22Rv1 (cell line): Measurements from ENCODE around the gene KCNQ5.

Experiments
- H3K27ac ChIP-seq: fragments of 450-650 bp; 2 replicates; pipeline ENCODE4 v1.5.1; 2017
- ZFX ChIP-seq: fragments of 450-650 bp; IDR thresholded peaks from 2 replicates; pipeline ENCODE4 v1.6.1; 2017; ENCODE audit warnings: antibody characterized with exemption, borderline replicate concordance
- TF ChIP-seq, protein P1 (sequence below): fragments of 450-650 bp; IDR thresholded peaks from 2 replicates; pipeline ENCODE4 v1.5.1; 2017; ENCODE audit warnings: mild to moderate bottlenecking

The KCNQ5 gene

DNA sequence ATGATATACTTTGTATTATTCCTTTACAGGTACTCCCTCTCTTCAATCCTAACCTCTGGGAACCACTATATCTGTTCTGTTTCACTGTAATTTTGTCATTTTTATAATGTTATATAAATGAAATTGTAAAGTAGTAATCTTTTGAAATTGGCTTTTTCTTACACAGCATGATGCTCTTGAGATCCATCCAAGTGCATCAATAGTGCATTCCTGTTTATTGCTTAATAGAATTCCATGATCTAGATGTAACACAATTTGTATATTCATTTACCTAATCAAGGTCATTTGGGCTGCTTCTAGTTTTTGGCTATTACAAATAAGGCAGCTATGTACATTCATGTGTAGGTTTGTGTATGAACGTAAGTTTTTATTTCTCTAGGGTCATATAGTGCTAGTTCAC lies 428.8 kb downstream of the KCNQ5 start:
- TF ChIP-seq ZFX, result no peak
- TF ChIP-seq, protein P1, sequence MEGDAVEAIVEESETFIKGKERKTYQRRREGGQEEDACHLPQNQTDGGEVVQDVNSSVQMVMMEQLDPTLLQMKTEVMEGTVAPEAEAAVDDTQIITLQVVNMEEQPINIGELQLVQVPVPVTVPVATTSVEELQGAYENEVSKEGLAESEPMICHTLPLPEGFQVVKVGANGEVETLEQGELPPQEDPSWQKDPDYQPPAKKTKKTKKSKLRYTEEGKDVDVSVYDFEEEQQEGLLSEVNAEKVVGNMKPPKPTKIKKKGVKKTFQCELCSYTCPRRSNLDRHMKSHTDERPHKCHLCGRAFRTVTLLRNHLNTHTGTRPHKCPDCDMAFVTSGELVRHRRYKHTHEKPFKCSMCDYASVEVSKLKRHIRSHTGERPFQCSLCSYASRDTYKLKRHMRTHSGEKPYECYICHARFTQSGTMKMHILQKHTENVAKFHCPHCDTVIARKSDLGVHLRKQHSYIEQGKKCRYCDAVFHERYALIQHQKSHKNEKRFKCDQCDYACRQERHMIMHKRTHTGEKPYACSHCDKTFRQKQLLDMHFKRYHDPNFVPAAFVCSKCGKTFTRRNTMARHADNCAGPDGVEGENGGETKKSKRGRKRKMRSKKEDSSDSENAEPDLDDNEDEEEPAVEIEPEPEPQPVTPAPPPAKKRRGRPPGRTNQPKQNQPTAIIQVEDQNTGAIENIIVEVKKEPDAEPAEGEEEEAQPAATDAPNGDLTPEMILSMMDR, result no peak
- no peak overlapping the region for H3K27ac ChIP-seq

- H3K27ac ChIP-seq, result no peak overlapping the region
- no peak for TF ChIP-seq ZFX
- TF ChIP-seq, protein P1, result no peak
These were observed 429.3 kb downstream of the KCNQ5 start for GRCh38 chr6:73051147-73051546.

DNA sequence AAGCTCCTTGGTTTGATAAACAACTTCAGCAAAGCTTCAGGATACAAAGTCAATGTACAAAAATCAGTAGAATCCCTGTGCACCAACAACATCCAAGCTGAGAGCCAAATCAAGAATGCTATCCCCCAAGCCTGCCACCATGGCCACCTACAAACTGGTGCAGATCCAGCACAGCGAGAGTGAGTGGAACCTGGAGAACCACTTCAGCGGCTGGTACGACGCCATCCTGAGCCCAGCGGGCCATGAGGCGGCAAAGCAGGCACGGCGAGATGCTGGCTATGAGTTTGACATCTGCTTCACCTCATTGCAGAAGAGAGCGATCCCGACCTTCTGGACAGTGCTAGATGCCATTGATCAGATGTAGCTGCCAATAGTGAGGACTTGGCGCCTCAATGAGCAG lies 433.1 kb downstream of the KCNQ5 start:
- no peak overlapping the region for H3K27ac ChIP-seq
- no peak for TF ChIP-seq ZFX
- TF ChIP-seq, protein P1, result no peak

DNA sequence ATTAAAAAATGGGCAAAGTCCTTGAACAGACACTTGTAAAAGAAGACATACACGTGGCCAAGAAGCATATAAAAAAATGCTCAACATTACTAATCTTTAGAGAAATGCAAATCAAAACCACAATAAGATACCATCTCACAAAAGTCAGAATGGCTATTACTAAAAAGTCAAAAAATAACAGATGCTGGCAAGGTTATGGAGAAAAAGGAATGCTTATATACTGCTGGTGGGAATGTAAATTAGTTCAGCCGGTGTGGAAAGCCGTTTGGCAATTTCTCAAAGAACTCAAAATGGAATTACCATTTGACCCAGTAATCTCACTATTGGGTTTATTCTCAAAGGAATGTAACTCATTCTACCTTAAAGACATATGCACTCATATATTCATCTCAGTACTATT lies 436.9 kb downstream of the KCNQ5 start:
- TF ChIP-seq, protein P1, result no peak
- no peak for TF ChIP-seq ZFX
- no peak overlapping the region for H3K27ac ChIP-seq

DNA sequence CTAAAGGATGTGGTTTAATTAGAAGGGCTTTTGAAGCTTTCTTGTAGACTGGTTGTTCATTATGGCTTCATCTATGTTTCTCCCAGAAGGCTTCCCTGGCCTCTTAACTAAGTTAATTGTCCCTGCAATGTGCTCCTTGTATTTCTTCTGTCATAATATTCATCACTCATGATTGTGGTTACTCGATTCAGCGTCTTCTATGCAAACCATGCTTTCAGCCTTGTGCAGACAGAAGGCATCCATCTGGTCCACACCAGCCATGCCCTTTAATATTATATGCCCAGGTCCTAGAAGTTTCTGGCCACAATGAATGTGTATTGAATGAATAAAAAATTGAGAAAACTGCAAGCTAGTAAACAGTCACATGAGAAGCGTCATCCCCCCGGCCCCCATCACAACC lies 440.3 kb downstream of the KCNQ5 start:
- no peak for TF ChIP-seq ZFX

DNA sequence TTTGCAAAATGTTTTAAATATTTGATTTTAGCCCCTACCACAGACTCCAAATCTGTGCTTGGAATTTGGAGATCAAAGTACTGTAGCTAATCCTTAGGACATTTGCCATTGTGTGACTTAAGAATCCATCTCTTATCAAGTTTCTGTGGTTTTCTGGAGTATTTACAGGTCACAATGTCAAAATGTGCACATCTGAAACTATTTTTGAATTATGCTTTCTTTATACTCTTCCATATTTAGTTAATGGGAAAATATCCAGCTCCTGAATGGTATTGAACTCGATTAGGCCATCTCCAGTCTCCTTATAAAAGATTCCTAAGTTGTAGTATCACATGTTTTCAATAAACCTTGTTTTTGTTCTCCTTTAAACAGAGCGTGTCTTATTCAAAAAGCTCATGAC lies 441.0 kb downstream of the KCNQ5 start:
- no peak overlapping the region for H3K27ac ChIP-seq
- no peak for TF ChIP-seq ZFX
- TF ChIP-seq, protein P1, result no peak

More for the DNA sequence above, 440.3 kb downstream of the KCNQ5 start:
- no peak overlapping the region for H3K27ac ChIP-seq

DNA sequence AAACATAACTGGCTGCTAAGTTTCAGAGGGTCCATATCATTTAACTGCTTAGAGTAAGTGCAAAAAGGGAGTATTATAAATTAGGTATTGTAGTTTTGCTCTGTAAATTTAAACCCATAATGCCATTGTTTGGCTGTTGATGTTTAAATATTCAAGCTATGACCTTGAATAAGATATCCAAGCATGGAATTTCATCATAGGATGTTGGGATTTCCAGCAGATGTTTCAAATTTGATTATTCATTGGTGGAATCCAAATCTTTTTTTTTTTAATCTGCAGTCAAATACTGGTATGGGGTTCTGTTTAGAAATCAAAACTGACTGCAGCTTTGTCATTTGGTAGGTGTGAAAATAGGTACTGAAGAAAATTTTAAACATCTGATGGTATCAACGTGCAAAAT lies 442.4 kb downstream of the KCNQ5 start:
- TF ChIP-seq, protein P1, result no peak
- no peak for TF ChIP-seq ZFX
- H3K27ac ChIP-seq, result no peak overlapping the region

GRCh38 chr6:73073238-73073637 lies 451.4 kb downstream of the KCNQ5 start:
- TF ChIP-seq, protein P1, result no peak
- TF ChIP-seq ZFX, result no peak

More at GRCh38 chr6:73073238-73073637, 451.4 kb downstream of the KCNQ5 start:
- no peak overlapping the region for H3K27ac ChIP-seq
